Kidney epithelial cell (primary cell): ENCODE data around the gene GNAI2. TPM values are rescaled to one million over a fixed set of nuclear protein-coding genes. Genes with fewer than 3 reads are reported as not detected.

Experiments
- DNase-seq: peaks from one replicate; pipeline ENCODE4 v3.0.0-alpha.2; 2010; ENCODE audit warnings: low read depth
- H3K27me3 ChIP-seq: 2 replicates; pipeline ENCODE4 v1.6.0; 2011; ENCODE audit warnings: low read length; ENCODE audit not compliant: control insufficient read depth, insufficient read depth
- H3K36me3 ChIP-seq: 2 replicates; pipeline ENCODE4 v1.5.1; 2011; ENCODE audit warnings: low read length; ENCODE audit not compliant: control insufficient read depth, insufficient read depth
- H3K4me3 ChIP-seq: 2 replicates; pipeline ENCODE4 v1.5.1; 2011; ENCODE audit warnings: low read depth, mild to moderate bottlenecking, control low read depth, low read length
- CTCF ChIP-seq: IDR thresholded peaks from 2 replicates; pipeline ENCODE4 v1.5.1; 2011; ENCODE audit warnings: mild to moderate bottlenecking, moderate library complexity, low read length, control low read depth, inconsistent platforms; ENCODE audit not compliant: insufficient read depth, poor library complexity, severe bottlenecking
- total RNA-seq: library from RNA; depleted of rRNA; stranded (reverse); fragments of >200 nt; gene quantifications from 2 replicates; pipeline ENCODE4 v1.2.3, GENCODE V29; 2015

The GNAI2 gene
- total RNA-seq, 1 donor from 2014 or later: 208 TPM

- DNase-seq: no peak
- peak overlapping the region; percentile 80 for H3K4me3 ChIP-seq
- no peaks in the 10 kb centered on the region for H3K36me3 ChIP-seq
- H3K27me3 ChIP-seq: no peaks in the 10 kb centered on the region
- no peak for TF ChIP-seq CTCF
These were observed 1.9 kb downstream of the GNAI2 start for GRCh38 chr3:50237754-50238548.

- H3K27me3 ChIP-seq: no peaks in the 10 kb centered on the region
- no peak for TF ChIP-seq CTCF
- no peak for DNase-seq
- peaks cover under 1% of the 10 kb centered on the region for H3K36me3 ChIP-seq
- H3K4me3 ChIP-seq: peak overlapping the region; percentile 80
These were observed 2.6 kb downstream of the GNAI2 start for GRCh38 chr3:50238549-50239026.

- H3K4me3 ChIP-seq: no peak overlapping the region
- TF ChIP-seq CTCF: no peak
- H3K36me3 ChIP-seq: peaks cover 2% of the 10 kb centered on the region
- no peak for DNase-seq
- no peaks in the 10 kb centered on the region for H3K27me3 ChIP-seq
These were observed 3.6 kb downstream of the GNAI2 start for GRCh38 chr3:50239649-50240048.

GRCh38 chr3:50241163-50241562, 5.2 kb downstream of the GNAI2 start:
- Histone ChIP-seq H3K36me3 (peaks cover 2% of the 10 kb centered on the region), H3K4me3 (no peak overlapping the region), H3K27me3 (no peaks in the 10 kb centered on the region)
- TF ChIP-seq CTCF: no peak
- DNase-seq: no peak

- Histone ChIP-seq H3K4me3 (no peak overlapping the region), H3K27me3 (no peaks in the 10 kb centered on the region), H3K36me3 (peaks cover 2% of the 10 kb centered on the region)
- no peak for TF ChIP-seq CTCF
- no peak for DNase-seq
These were observed 5.8 kb downstream of the GNAI2 start for GRCh38 chr3:50241713-50242380.
